Measurements from ENCODE around the gene SPI1. TPM values are rescaled to one million over a fixed set of nuclear protein-coding genes. Genes with fewer than 3 reads are reported as not detected.
"Not testable (repeated sequence)": the region's sequence is repeated elsewhere in the genome, so short reads cannot be mapped to it uniquely, and the experiment has no call there.

Gene SPI1
- total RNA-seq, 1 donor from 2014 or later, result 295 TPM

GRCh38 chr11:47336595-47336994, 41.8 kb downstream of the SPI1 start:
- no peak overlapping the region for H3K27ac ChIP-seq
- H3K4me3 ChIP-seq, result no peak overlapping the region
- DNase-seq (no peak), ATAC-seq (no peak)
- H3K36me3 ChIP-seq, result no peaks in the 10 kb centered on the region
- intact Hi-C loops (cut with DNase I), result no loop called here
- no peaks in the 10 kb centered on the region for H3K27me3 ChIP-seq (ENCODE audit: low read depth)
- no peaks in the 10 kb centered on the region for H3K4me1 ChIP-seq
- no peaks in the 10 kb centered on the region for H3K9me3 ChIP-seq
- TF ChIP-seq CTCF (IDR thresholded peaks at IDR 0.05), result no peak

- Histone ChIP-seq H3K4me1 (no peaks in the 10 kb centered on the region), H3K36me3 (no peaks in the 10 kb centered on the region), H3K27me3 (ENCODE audit: low read depth) (no peaks in the 10 kb centered on the region), H3K4me3 (no peak overlapping the region), H3K27ac (no peak overlapping the region), H3K9me3 (no peaks in the 10 kb centered on the region)
- no peak for DNase-seq
- no peak for TF ChIP-seq CTCF (IDR thresholded peaks at IDR 0.05)
- ATAC-seq, result no peak
- intact Hi-C loops (cut with DNase I), result no loop called here
These were observed 42.6 kb downstream of the SPI1 start for GRCh38 chr11:47335733-47336132.

- H3K27me3 ChIP-seq (ENCODE audit: low read depth); H3K4me1 ChIP-seq; DNase-seq; ATAC-seq; H3K4me3 ChIP-seq; H3K36me3 ChIP-seq; H3K27ac ChIP-seq; H3K9me3 ChIP-seq; intact Hi-C loops (cut with DNase I): not testable (repeated sequence)
These were observed 43.5 kb downstream of the SPI1 start for GRCh38 chr11:47334699-47335411.

- intact Hi-C loops (cut with DNase I), result no loop called here
- no peak for DNase-seq
- TF ChIP-seq CTCF (IDR thresholded peaks at IDR 0.05), result no peak
- peaks cover 7% of the 10 kb centered on the region for H3K4me1 ChIP-seq
- no peaks in the 10 kb centered on the region for H3K27me3 ChIP-seq (ENCODE audit: low read depth)
- no peaks in the 10 kb centered on the region for H3K9me3 ChIP-seq
- H3K4me3 ChIP-seq, result no peak overlapping the region
- H3K36me3 ChIP-seq, result no peaks in the 10 kb centered on the region
- H3K27ac ChIP-seq, result no peak overlapping the region
- no peak for ATAC-seq
These were observed 44.4 kb downstream of the SPI1 start for GRCh38 chr11:47333886-47334443.

- no peak for ATAC-seq
- no peak for TF ChIP-seq CTCF (IDR thresholded peaks at IDR 0.05)
- H3K27me3 ChIP-seq (ENCODE audit: low read depth), result no peaks in the 10 kb centered on the region
- H3K36me3 ChIP-seq, result no peaks in the 10 kb centered on the region
- intact Hi-C loops (cut with DNase I), result no loop called here
- H3K9me3 ChIP-seq, result no peaks in the 10 kb centered on the region
- no peak for DNase-seq
- H3K4me1 ChIP-seq, result peaks cover 7% of the 10 kb centered on the region
- no peak overlapping the region for H3K4me3 ChIP-seq
- no peak overlapping the region for H3K27ac ChIP-seq
These were observed 44.9 kb downstream of the SPI1 start for GRCh38 chr11:47333526-47333845.

GRCh38 chr11:47332791-47333525, 45.4 kb downstream of the SPI1 start:
- H3K36me3 ChIP-seq, result no peaks in the 10 kb centered on the region
- no peak overlapping the region for H3K27ac ChIP-seq
- H3K4me1 ChIP-seq, result peaks cover 7% of the 10 kb centered on the region
- no peak for TF ChIP-seq CTCF (IDR thresholded peaks at IDR 0.05)
- ATAC-seq (no peak), DNase-seq (no peak)
- intact Hi-C loops (cut with DNase I), result no loop called here
- no peak overlapping the region for H3K4me3 ChIP-seq
- no peaks in the 10 kb centered on the region for H3K9me3 ChIP-seq
- H3K27me3 ChIP-seq (ENCODE audit: low read depth), result no peaks in the 10 kb centered on the region
